ENCODE data around the gene TRABD2B.
A peak's percentile ranks its signal among the peaks of the same experiment; 100 is the strongest.

- TF ChIP-seq POLR2A (IDR thresholded peaks at IDR 0.05) (no peak), CTCF (IDR thresholded peaks at IDR 0.05) (no peak), POLR2AphosphoS5 (IDR thresholded peaks at IDR 0.05) (peak; percentile 21)
These were observed 62.9 kb downstream of the TRABD2B start for GRCh38 chr1:47934243-47934805.

All from prostate gland (tissue), 2 donors.